ENCODE data around the gene COG4. TPM values are rescaled to one million over a fixed set of nuclear protein-coding genes. Genes with fewer than 3 reads are reported as not detected.
"Not testable (repeated sequence)": the region's sequence is repeated elsewhere in the genome, so short reads cannot be mapped to it uniquely, and the experiment has no call there.

The COG4 gene
- total RNA-seq, 6 experiments from 2014 or later, result 24.5 to 32.9 (median 30.7) TPM

- Histone ChIP-seq H3K27ac (peak overlapping the region; percentile 97 to 98 (median 98)), H3K9me3 (no peaks in the 10 kb centered on the region), H3K27me3 (no peaks in the 10 kb centered on the region), H3K4me3 (peak overlapping the region; percentile 76 to 94 (median 78)), H3K4me1 (peaks cover 0 to 14% (median 3%) of the 10 kb centered on the region in 4 donors), H3K36me3 (no peaks in the 10 kb centered on the region)
- 98% methylated on average over 10 of the region's 11 CpGs for WGBS (ENCODE audit: insufficient coverage, low coverage, low lambda C conversion rate, missing lambda C conversion rate)
- ATAC-seq (no peak), DNase-seq (no peak)
- TF ChIP-seq POLR2A (IDR thresholded peaks at IDR 0.05) (no peak), CTCF (IDR thresholded peaks at IDR 0.05) (no peak)
- intact Hi-C loops (cut with DNase I), result no loop called here
Observed at GRCh38 chr16:70453117-70453891, 70.0 kb downstream of the COG4 start.

- H3K36me3 ChIP-seq; H3K9me3 ChIP-seq; H3K27me3 ChIP-seq; H3K27ac ChIP-seq; DNase-seq; intact Hi-C loops (cut with DNase I); ATAC-seq: not testable (repeated sequence)
- WGBS (ENCODE audit: insufficient coverage, low coverage, low lambda C conversion rate, missing lambda C conversion rate), result 67% methylated on average over 3 of the region's 25 CpGs
- Histone ChIP-seq H3K4me3 (peak overlapping the region in 1 of 3 donors; percentile 4), H3K4me1 (peaks cover 0 to 14% (median 3%) of the 10 kb centered on the region in 4 donors)
Observed at GRCh38 chr16:70451004-70451340, 72.4 kb downstream of the COG4 start.

- H3K9me3 ChIP-seq; intact Hi-C loops (cut with DNase I); ATAC-seq; H3K27me3 ChIP-seq; H3K27ac ChIP-seq; DNase-seq; H3K36me3 ChIP-seq; H3K4me1 ChIP-seq: not testable (repeated sequence)
- 94% methylated on average over 19 of the region's 37 CpGs for WGBS (ENCODE audit: insufficient coverage, low coverage, low lambda C conversion rate, missing lambda C conversion rate)
- H3K4me3 ChIP-seq, result peak overlapping the region in 1 of 3 donors; percentile 4
Observed at GRCh38 chr16:70450142-70451003, 73.0 kb downstream of the COG4 start.

- DNase-seq (no peak), ATAC-seq (no peak)
- Histone ChIP-seq H3K4me3 (no peak overlapping the region), H3K9me3 (no peaks in the 10 kb centered on the region), H3K4me1 (no peaks in the 10 kb centered on the region), H3K27me3 (no peaks in the 10 kb centered on the region), H3K27ac (no peak overlapping the region), H3K36me3 (no peaks in the 10 kb centered on the region)
- TF ChIP-seq CTCF (IDR thresholded peaks at IDR 0.05), result no peak
- TF ChIP-seq POLR2A (IDR thresholded peaks at IDR 0.05), result no peak
- intact Hi-C loops (cut with DNase I), result no loop called here
- 95% methylated on average over 6 of the region's 6 CpGs for WGBS (ENCODE audit: insufficient coverage, low coverage, low lambda C conversion rate, missing lambda C conversion rate)
Observed at GRCh38 chr16:70448075-70448474, 75.3 kb downstream of the COG4 start.

- Histone ChIP-seq H3K27ac (no peak overlapping the region), H3K27me3 (no peaks in the 10 kb centered on the region), H3K4me3 (no peak overlapping the region), H3K4me1 (no peaks in the 10 kb centered on the region), H3K9me3 (no peaks in the 10 kb centered on the region), H3K36me3 (no peaks in the 10 kb centered on the region)
- TF ChIP-seq POLR2A (IDR thresholded peaks at IDR 0.05) (no peak), CTCF (IDR thresholded peaks at IDR 0.05) (no peak)
- 79% methylated on average over 4 of the region's 4 CpGs for WGBS (ENCODE audit: insufficient coverage, low coverage, low lambda C conversion rate, missing lambda C conversion rate)
- intact Hi-C loops (cut with DNase I), result no loop called here
- no peak for ATAC-seq
- no peak for DNase-seq
Observed at GRCh38 chr16:70444249-70445063, 78.9 kb downstream of the COG4 start.
